B cell (primary cell): ENCODE data around the gene BOC.

Experiments
- EZH2 ChIP-seq: IDR thresholded peaks from 2 replicates; pipeline ENCODE4 v1.6.1; 2012; ENCODE audit warnings: borderline replicate concordance, low read depth, mild to moderate bottlenecking, moderate library complexity, low read length; ENCODE audit not compliant: insufficient read depth, poor library complexity, severe bottlenecking
- TF ChIP-seq, protein P1 (sequence below): fragments of 200-600 bp; IDR thresholded peaks from one replicate; pipeline ENCODE4 v1.8.0; 2022; ENCODE audit warnings: antibody characterized with exemption, mild to moderate bottlenecking

DNA sequence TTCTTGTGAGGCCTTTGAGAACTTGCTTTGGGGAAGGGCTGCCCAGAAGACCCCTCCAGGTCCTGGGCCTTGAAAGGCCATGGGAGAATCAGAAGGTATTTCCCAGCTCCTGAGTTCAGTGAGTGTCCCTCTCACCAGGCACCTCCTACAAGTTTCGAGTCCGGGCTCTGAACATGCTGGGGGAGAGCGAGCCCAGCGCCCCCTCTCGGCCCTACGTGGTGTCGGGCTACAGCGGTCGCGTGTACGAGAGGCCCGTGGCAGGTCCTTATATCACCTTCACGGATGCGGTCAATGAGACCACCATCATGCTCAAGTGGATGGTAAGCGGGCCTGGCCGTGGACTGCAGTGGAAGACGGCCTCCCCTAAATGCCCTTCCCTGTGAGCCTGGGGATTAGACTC is 68.3 kb downstream of the BOC start:
- TF ChIP-seq EZH2 = no peak
- TF ChIP-seq, protein P1, sequence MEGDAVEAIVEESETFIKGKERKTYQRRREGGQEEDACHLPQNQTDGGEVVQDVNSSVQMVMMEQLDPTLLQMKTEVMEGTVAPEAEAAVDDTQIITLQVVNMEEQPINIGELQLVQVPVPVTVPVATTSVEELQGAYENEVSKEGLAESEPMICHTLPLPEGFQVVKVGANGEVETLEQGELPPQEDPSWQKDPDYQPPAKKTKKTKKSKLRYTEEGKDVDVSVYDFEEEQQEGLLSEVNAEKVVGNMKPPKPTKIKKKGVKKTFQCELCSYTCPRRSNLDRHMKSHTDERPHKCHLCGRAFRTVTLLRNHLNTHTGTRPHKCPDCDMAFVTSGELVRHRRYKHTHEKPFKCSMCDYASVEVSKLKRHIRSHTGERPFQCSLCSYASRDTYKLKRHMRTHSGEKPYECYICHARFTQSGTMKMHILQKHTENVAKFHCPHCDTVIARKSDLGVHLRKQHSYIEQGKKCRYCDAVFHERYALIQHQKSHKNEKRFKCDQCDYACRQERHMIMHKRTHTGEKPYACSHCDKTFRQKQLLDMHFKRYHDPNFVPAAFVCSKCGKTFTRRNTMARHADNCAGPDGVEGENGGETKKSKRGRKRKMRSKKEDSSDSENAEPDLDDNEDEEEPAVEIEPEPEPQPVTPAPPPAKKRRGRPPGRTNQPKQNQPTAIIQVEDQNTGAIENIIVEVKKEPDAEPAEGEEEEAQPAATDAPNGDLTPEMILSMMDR = no peak
